Gastroesophageal sphincter (tissue), 3 donors: Measurements from ENCODE around the gene TIMD4.
"Not testable (repeated sequence)": the region's sequence is repeated elsewhere in the genome, so short reads cannot be mapped to it uniquely, and the experiment has no call there.

Experiments used
- EP300 ChIP-seq: sonication (generic); formaldehyde crosslinking; IDR thresholded peaks from one replicate; pipeline ENCODE4 v1.6.1; 2017; ENCODE audit warnings: antibody characterized with exemption, mild to moderate bottlenecking
- POLR2A ChIP-seq, 2 donors: fragments of 450-650 bp; IDR thresholded peaks; one replicate each; pipeline ENCODE4 v1.6.1; 2017; ENCODE audit warnings: antibody characterized with exemption in 2 of 2, mild to moderate bottlenecking in 2 of 2, moderate library complexity in 1 of 2
- TF ChIP-seq, protein P1 (sequence below), 4 experiments: fragments of 200-600 bp in 2 of 4; fragments of 450-650 bp in 2 of 4; sonication (generic) in 1 of 4; IDR thresholded peaks; one replicate each; pipeline ENCODE4 v1.5.1; 2017 to 2019; ENCODE audit warnings: antibody characterized with exemption in 4 of 4, mild to moderate bottlenecking in 2 of 4, moderate library complexity in 2 of 4

DNA sequence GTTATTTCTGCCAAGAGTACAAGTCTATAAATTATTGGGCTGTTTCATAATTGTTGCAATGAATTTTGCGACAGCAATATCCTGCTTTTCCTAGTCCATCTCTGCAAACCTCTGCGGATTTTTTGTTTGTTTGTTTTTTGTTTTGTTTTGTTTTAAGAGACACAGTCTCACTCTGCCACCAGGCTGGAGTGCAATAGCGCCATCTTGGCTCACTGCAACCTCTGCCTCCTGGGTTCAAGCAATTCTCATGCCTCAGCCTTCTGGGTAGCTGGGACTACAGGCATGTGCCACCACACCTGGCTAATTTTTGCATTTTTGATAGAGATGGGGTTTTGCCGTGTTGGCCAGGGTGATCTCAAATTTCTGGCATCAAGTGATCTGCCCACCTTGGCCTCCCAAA, 37.3 kb downstream of the TIMD4 start:
- TF ChIP-seq, protein P1, sequence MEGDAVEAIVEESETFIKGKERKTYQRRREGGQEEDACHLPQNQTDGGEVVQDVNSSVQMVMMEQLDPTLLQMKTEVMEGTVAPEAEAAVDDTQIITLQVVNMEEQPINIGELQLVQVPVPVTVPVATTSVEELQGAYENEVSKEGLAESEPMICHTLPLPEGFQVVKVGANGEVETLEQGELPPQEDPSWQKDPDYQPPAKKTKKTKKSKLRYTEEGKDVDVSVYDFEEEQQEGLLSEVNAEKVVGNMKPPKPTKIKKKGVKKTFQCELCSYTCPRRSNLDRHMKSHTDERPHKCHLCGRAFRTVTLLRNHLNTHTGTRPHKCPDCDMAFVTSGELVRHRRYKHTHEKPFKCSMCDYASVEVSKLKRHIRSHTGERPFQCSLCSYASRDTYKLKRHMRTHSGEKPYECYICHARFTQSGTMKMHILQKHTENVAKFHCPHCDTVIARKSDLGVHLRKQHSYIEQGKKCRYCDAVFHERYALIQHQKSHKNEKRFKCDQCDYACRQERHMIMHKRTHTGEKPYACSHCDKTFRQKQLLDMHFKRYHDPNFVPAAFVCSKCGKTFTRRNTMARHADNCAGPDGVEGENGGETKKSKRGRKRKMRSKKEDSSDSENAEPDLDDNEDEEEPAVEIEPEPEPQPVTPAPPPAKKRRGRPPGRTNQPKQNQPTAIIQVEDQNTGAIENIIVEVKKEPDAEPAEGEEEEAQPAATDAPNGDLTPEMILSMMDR (IDR thresholded peaks at IDR 0.05): not testable (repeated sequence)
- not testable (repeated sequence) for TF ChIP-seq POLR2A (IDR thresholded peaks at IDR 0.05); EP300
